H9 (cell line): ENCODE results near the gene DES. TPM values are rescaled to one million over a fixed set of nuclear protein-coding genes. Genes with fewer than 3 reads are reported as not detected.
A peak's percentile ranks its signal among the peaks of the same experiment; 100 is the strongest.

ENCODE experiments used
- DNase-seq: peaks from one replicate; pipeline ENCODE4 v3.0.0-alpha.2; 2017
- H2AFZ ChIP-seq: one replicate; pipeline ENCODE4 v1.6.1; 2013; ENCODE audit warnings: mild to moderate bottlenecking, low read length, control low read depth, moderate library complexity
- H2AK5ac ChIP-seq: 2 replicates; pipeline ENCODE4 v1.6.1; 2013; ENCODE audit warnings: low read length, control low read depth, mixed read lengths; ENCODE audit not compliant: insufficient read length
- H2BK120ac ChIP-seq: one replicate; pipeline ENCODE4 v1.6.1; 2013; ENCODE audit warnings: low read depth, mild to moderate bottlenecking, low read length, control low read depth, inconsistent platforms; ENCODE audit not compliant: poor library complexity, severe bottlenecking
- H2BK12ac ChIP-seq: 2 replicates; pipeline ENCODE4 v1.6.1; 2013; ENCODE audit warnings: low read length, control low read depth, mixed read lengths, low read depth; ENCODE audit not compliant: insufficient read length
- H2BK15ac ChIP-seq: 2 replicates; pipeline ENCODE4 v1.6.1; 2013; ENCODE audit warnings: low read depth, low read length, control low read depth
- H2BK20ac ChIP-seq: one replicate; pipeline ENCODE4 v1.6.1; 2013; ENCODE audit warnings: low read depth, mild to moderate bottlenecking, low read length, control low read depth, inconsistent platforms; ENCODE audit not compliant: poor library complexity, severe bottlenecking
- H2BK5ac ChIP-seq: 2 replicates; pipeline ENCODE4 v1.6.1; 2013; ENCODE audit warnings: low read length, control low read depth, mixed read lengths; ENCODE audit not compliant: insufficient read length
- H3K14ac ChIP-seq: 2 replicates; pipeline ENCODE4 v1.6.1; 2013; ENCODE audit warnings: low read length, control low read depth; ENCODE audit not compliant: insufficient read depth
- H3K18ac ChIP-seq: 2 replicates; pipeline ENCODE4 v1.6.1; 2013; ENCODE audit warnings: low read depth, mild to moderate bottlenecking, mixed read lengths, low read length, control low read depth; ENCODE audit not compliant: insufficient read length
- H3K23ac ChIP-seq: 2 replicates; pipeline ENCODE4 v1.6.1; 2013; ENCODE audit warnings: low read length, control low read depth, mixed read lengths, low read depth; ENCODE audit not compliant: insufficient read length
- H3K23me2 ChIP-seq: 2 replicates; pipeline ENCODE4 v1.6.1; 2013; ENCODE audit warnings: low read depth, mild to moderate bottlenecking, mixed read lengths, low read length, control low read depth; ENCODE audit not compliant: insufficient read length, poor library complexity, severe bottlenecking
- H3K27ac ChIP-seq: 2 replicates; pipeline ENCODE4 v1.5.1; 2013; ENCODE audit warnings: low read length, control low read depth, mixed read lengths, low read depth; ENCODE audit not compliant: insufficient read length
- H3K27me3 ChIP-seq: 2 replicates; pipeline ENCODE4 v1.6.1; 2013; ENCODE audit warnings: low read length, control low read depth, inconsistent platforms; ENCODE audit not compliant: insufficient read depth
- H3K4ac ChIP-seq: 2 replicates; pipeline ENCODE4 v1.6.1; 2013; ENCODE audit warnings: low read depth, mild to moderate bottlenecking, control low read depth, inconsistent platforms, low read length, moderate library complexity
- H3K4me1 ChIP-seq: 2 replicates; pipeline ENCODE4 v1.6.1; 2013; ENCODE audit warnings: low read length, control low read depth, inconsistent platforms; ENCODE audit not compliant: insufficient read depth
- H3K4me2 ChIP-seq: 2 replicates; pipeline ENCODE4 v1.6.1; 2013; ENCODE audit warnings: low read length, control low read depth, mixed read lengths; ENCODE audit not compliant: insufficient read length, insufficient read depth
- H3K56ac ChIP-seq: 2 replicates; pipeline ENCODE4 v1.6.1; 2013; ENCODE audit warnings: low read depth, mild to moderate bottlenecking, mixed read lengths, low read length, control low read depth; ENCODE audit not compliant: insufficient read length
- H3K79me1 ChIP-seq: 2 replicates; pipeline ENCODE4 v1.6.1; 2013; ENCODE audit warnings: low read depth, mild to moderate bottlenecking, moderate library complexity, low read length, control low read depth, inconsistent platforms; ENCODE audit not compliant: insufficient read depth, poor library complexity, severe bottlenecking
- H3K79me2 ChIP-seq: 2 replicates; pipeline ENCODE4 v1.6.1; 2013; ENCODE audit warnings: low read length, control low read depth, inconsistent platforms; ENCODE audit not compliant: insufficient read depth
- H3K9ac ChIP-seq: 2 replicates; pipeline ENCODE4 v1.6.1; 2013; ENCODE audit warnings: low read length, control low read depth, mixed read lengths; ENCODE audit not compliant: insufficient read length; ENCODE audit errors: extremely low read depth
- H3K9me3 ChIP-seq: one replicate; pipeline ENCODE4 v1.6.1; 2013; ENCODE audit warnings: low read depth, low read length, inconsistent platforms; ENCODE audit not compliant: control insufficient read depth
- H3T11ph ChIP-seq: one replicate; pipeline ENCODE4 v1.6.1; 2013; ENCODE audit warnings: mild to moderate bottlenecking, low read length, control low read depth, inconsistent platforms
- H4K20me1 ChIP-seq: one replicate; pipeline ENCODE4 v1.6.1; 2013; ENCODE audit not compliant: control insufficient read depth, insufficient read length, insufficient read depth
- H4K5ac ChIP-seq: 2 replicates; pipeline ENCODE4 v1.6.1; 2013; ENCODE audit warnings: low read depth, mild to moderate bottlenecking, mixed read lengths, low read length, control low read depth; ENCODE audit not compliant: insufficient read length
- H4K8ac ChIP-seq: replicated peaks from 2 replicates; pipeline ENCODE4 v1.6.1; 2013; ENCODE audit warnings: low read length, control low read depth, mixed read lengths, low read depth; ENCODE audit not compliant: insufficient read length
- H4K91ac ChIP-seq: 2 replicates; pipeline ENCODE4 v1.6.1; 2013; ENCODE audit warnings: low read depth, mild to moderate bottlenecking, moderate library complexity, mixed read lengths, low read length, control low read depth; ENCODE audit not compliant: insufficient read length
- H3K27ac Mint-ChIP-seq, 3 experiments: 2 replicates in 2 of 3; 3 replicates in 1 of 3; pipeline ENCODE4 v1.8.0; 2020 to 2021; ENCODE audit warnings: mixed read lengths in 3 of 3, mild to moderate bottlenecking in 1 of 3, moderate library complexity in 1 of 3
- H3K27me3 Mint-ChIP-seq: 2 replicates; pipeline ENCODE4 v1.8.0; 2021; ENCODE audit warnings: low read depth, mild to moderate bottlenecking, moderate library complexity, mixed read lengths
- H3K36me3 Mint-ChIP-seq, 3 experiments: 2 replicates in 2 of 3; 3 replicates in 1 of 3; pipeline ENCODE4 v1.8.0; 2020 to 2021; ENCODE audit warnings: low read depth in 3 of 3, mixed read lengths in 3 of 3; ENCODE audit not compliant: insufficient read depth in 1 of 3
- H3K4me1 Mint-ChIP-seq, 2 experiments: 2 replicates each; pipeline ENCODE4 v1.8.0; 2020; ENCODE audit warnings: mixed read lengths in 2 of 2
- H3K4me3 Mint-ChIP-seq, 2 experiments: 2 replicates in 1 of 2; 3 replicates in 1 of 2; pipeline ENCODE4 v1.8.0; 2020 to 2021; ENCODE audit warnings: mild to moderate bottlenecking in 2 of 2, mixed read lengths in 2 of 2, moderate library complexity in 1 of 2
- H3K9me3 Mint-ChIP-seq, 2 experiments: 2 replicates in 1 of 2; 3 replicates in 1 of 2; pipeline ENCODE4 v1.8.0; 2020; ENCODE audit warnings: mild to moderate bottlenecking in 2 of 2, mixed read lengths in 2 of 2, moderate library complexity in 1 of 2
- WGBS: extraction: QIAGEN DNeasy Blood & Tissue Kit; methylation state at CpG from one replicate; pipeline ENCODE4 v1.1.7; 2013; ENCODE audit warnings: missing lambda C conversion rate, low lambda C conversion rate, mixed read lengths; ENCODE audit not compliant: insufficient read length; ENCODE audit errors: extremely low coverage; 5-methylcytosine and 5-hydroxymethylcytosine counted together
- total RNA-seq: library from RNA; stranded (reverse); gene quantifications from 2 replicates; pipeline ENCODE4 v1.2.1, GENCODE V29; 2021
- TF ChIP-seq, protein P1 (sequence below): fragments of 200-600 bp; sonication (generic); conservative IDR thresholded peaks from 3 replicates; pipeline ENCODE4 v1.8.0; 2021; ENCODE audit warnings: antibody characterized with exemption, mild to moderate bottlenecking

DES gene
- total RNA-seq, 1 experiment from 2014 or later: 4.6 TPM

DNA sequence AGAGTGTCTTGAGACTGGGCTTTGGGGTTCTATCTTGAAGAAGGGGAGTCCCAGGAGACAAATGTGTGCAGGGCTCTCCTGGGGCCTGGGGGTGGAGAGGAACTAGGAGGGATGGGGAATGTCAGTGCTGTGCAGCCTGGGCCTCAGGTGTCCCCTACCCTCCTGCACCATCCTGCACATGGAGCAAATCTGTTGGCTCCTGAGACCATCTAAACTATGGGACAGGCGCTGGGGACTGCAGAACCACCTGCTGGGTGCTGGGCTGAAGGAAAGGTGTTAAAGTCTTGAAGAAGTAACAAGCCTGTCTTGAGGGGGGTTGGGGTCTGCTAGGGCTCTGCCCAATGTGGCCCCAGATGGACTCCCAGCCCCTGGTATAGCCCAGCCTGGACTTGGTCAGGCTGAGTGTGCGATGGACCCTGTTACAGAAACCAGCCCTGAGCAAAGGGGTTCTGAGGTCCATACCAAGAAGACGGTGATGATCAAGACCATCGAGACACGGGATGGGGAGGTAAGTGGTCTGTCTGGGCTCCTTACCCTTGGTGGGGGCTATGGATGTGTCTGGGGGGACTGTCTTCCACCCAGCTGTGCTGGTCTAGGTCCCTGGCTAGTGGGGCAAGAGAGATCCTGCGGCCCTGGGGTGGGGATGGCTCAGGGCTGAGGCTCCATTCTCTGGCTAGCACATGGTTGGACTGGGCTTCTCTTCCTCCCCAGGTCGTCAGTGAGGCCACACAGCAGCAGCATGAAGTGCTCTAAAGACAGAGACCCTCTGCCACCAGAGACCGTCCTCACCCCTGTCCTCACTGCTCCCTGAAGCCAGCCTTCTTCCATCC is 7.3 kb downstream of the DES start:
- no peak overlapping the region for H3K23ac ChIP-seq
- H3K4me1 ChIP-seq: no peaks in the 10 kb centered on the region
- no peak overlapping the region for H3K4ac ChIP-seq
- TF ChIP-seq, protein P1, sequence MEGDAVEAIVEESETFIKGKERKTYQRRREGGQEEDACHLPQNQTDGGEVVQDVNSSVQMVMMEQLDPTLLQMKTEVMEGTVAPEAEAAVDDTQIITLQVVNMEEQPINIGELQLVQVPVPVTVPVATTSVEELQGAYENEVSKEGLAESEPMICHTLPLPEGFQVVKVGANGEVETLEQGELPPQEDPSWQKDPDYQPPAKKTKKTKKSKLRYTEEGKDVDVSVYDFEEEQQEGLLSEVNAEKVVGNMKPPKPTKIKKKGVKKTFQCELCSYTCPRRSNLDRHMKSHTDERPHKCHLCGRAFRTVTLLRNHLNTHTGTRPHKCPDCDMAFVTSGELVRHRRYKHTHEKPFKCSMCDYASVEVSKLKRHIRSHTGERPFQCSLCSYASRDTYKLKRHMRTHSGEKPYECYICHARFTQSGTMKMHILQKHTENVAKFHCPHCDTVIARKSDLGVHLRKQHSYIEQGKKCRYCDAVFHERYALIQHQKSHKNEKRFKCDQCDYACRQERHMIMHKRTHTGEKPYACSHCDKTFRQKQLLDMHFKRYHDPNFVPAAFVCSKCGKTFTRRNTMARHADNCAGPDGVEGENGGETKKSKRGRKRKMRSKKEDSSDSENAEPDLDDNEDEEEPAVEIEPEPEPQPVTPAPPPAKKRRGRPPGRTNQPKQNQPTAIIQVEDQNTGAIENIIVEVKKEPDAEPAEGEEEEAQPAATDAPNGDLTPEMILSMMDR: no peak
- no peaks in the 10 kb centered on the region; a peak in 1 of 7 replicates for H3K36me3 Mint-ChIP-seq
- H3T11ph ChIP-seq: no peak overlapping the region
- peaks cover 23% of the 10 kb centered on the region for H3K27me3 Mint-ChIP-seq
- H2BK20ac ChIP-seq: no peak overlapping the region
- no peak overlapping the region for H3K4me3 Mint-ChIP-seq
- no peak overlapping the region for H3K9ac ChIP-seq
- H2AFZ ChIP-seq: no peak overlapping the region
- H3K27ac ChIP-seq: no peak overlapping the region
- H4K20me1 ChIP-seq: no peaks in the 10 kb centered on the region
- peak overlapping the region in 1 of 3 experiments; percentile 91; a peak in 2 of 7 replicates for H3K27ac Mint-ChIP-seq
- H4K8ac ChIP-seq: no peak overlapping the region
- no peaks in the 10 kb centered on the region for H3K79me1 ChIP-seq
- no CpG with 5 or more reads among the region's 8 CpGs for WGBS
- no peak overlapping the region for H2BK120ac ChIP-seq
- H3K14ac ChIP-seq: no peak overlapping the region; the same call in 1 of the 2 replicates
- H3K56ac ChIP-seq: no peak overlapping the region
- H3K27me3 ChIP-seq: no peaks in the 10 kb centered on the region; the same call in 1 of the 2 replicates
- H2AK5ac ChIP-seq: no peak overlapping the region
- H3K18ac ChIP-seq: no peak overlapping the region
- H3K4me1 Mint-ChIP-seq: peaks cover 2 to 7% of the 10 kb centered on the region in 2 experiments; a peak in 3 of 4 replicates
- H4K5ac ChIP-seq: no peak overlapping the region
- H3K9me3 Mint-ChIP-seq: no peaks in the 10 kb centered on the region; a peak in 1 of 5 replicates
- no peak overlapping the region for H2BK5ac ChIP-seq
- no peak overlapping the region for H2BK15ac ChIP-seq
- H3K23me2 ChIP-seq: no peaks in the 10 kb centered on the region
- peak; percentile 10 for DNase-seq
- no peak overlapping the region for H2BK12ac ChIP-seq
- no peaks in the 10 kb centered on the region for H3K9me3 ChIP-seq
- H3K79me2 ChIP-seq: no peaks in the 10 kb centered on the region
- no peak overlapping the region for H3K4me2 ChIP-seq
- H4K91ac ChIP-seq: no peak overlapping the region
